Gastroesophageal sphincter (tissue), 4 donors: ENCODE data around the gene NSUN3. TPM values are rescaled to one million over a fixed set of nuclear protein-coding genes. Genes with fewer than 3 reads are reported as not detected.

ENCODE experiments used
- ATAC-seq: fragments of 150-250 bp; one replicate; pipeline ENCODE4 v1.9.1; 2016; ENCODE audit warnings: mild to moderate bottlenecking, moderate library complexity
- H3K27ac ChIP-seq, 4 donors: fragments of 200-600 bp; sonication (generic) in 3 of 4; 1 replicate in 3 of 4; 2 replicates in 1 of 4; pipeline ENCODE4 v1.5.1; 2016 to 2019
- H3K27me3 ChIP-seq: fragments of 200-600 bp; sonication (generic); one replicate; pipeline ENCODE4 v1.5.1; 2019
- H3K36me3 ChIP-seq, 2 donors: fragments of 200-600 bp; sonication (generic); one replicate each; pipeline ENCODE4 v1.5.1; 2019; ENCODE audit warnings: control low read depth in 1 of 2
- H3K4me1 ChIP-seq, 3 donors: fragments of 200-600 bp; sonication (generic); 1 replicate in 2 of 3; 2 replicates in 1 of 3; pipeline ENCODE4 v1.5.1; 2016 to 2019; ENCODE audit warnings: control low read depth in 2 of 3
- H3K4me3 ChIP-seq, 2 donors: fragments of 200-600 bp; sonication (generic); one replicate each; pipeline ENCODE4 v1.5.1; 2019; ENCODE audit warnings: mild to moderate bottlenecking in 1 of 2, moderate library complexity in 1 of 2
- H3K9me3 ChIP-seq, 3 donors: fragments of 200-600 bp; sonication (generic); one replicate each; pipeline ENCODE4 v1.5.1; 2017 to 2019; ENCODE audit warnings: control low read depth in 2 of 3
- EP300 ChIP-seq: sonication (generic); formaldehyde crosslinking; IDR thresholded peaks from one replicate; pipeline ENCODE4 v1.6.1; 2017; ENCODE audit warnings: antibody characterized with exemption, mild to moderate bottlenecking
- POLR2A ChIP-seq, 2 donors: fragments of 450-650 bp; IDR thresholded peaks; one replicate each; pipeline ENCODE4 v1.6.1; 2017; ENCODE audit warnings: antibody characterized with exemption in 2 of 2, mild to moderate bottlenecking in 2 of 2, moderate library complexity in 1 of 2
- POLR2AphosphoS5 ChIP-seq: sonication (generic); formaldehyde crosslinking; IDR thresholded peaks from one replicate; pipeline ENCODE4 v1.6.1; 2017; ENCODE audit warnings: antibody characterized with exemption
- WGBS, 2 donors: methylation state at CpG; one replicate each; pipeline ENCODE4 v1.1.5; 2018; ENCODE audit warnings: low coverage in 1 of 2; 5-methylcytosine and 5-hydroxymethylcytosine counted together
- total RNA-seq, 4 donors: library from RNA; depleted of rRNA; stranded (reverse); fragments of >200 nt; gene quantifications; one replicate each; pipeline ENCODE4 v1.1.0, GENCODE V29; 2016
- TF ChIP-seq, protein P1 (sequence below), 4 experiments: fragments of 200-600 bp in 2 of 4; fragments of 450-650 bp in 2 of 4; sonication (generic) in 1 of 4; IDR thresholded peaks; one replicate each; pipeline ENCODE4 v1.5.1; 2017 to 2019; ENCODE audit warnings: antibody characterized with exemption in 4 of 4, mild to moderate bottlenecking in 2 of 4, moderate library complexity in 2 of 4

The NSUN3 gene
- total RNA-seq, 4 donors from 2014 or later = 4.7 to 12.8 (median 9.2) TPM

DNA sequence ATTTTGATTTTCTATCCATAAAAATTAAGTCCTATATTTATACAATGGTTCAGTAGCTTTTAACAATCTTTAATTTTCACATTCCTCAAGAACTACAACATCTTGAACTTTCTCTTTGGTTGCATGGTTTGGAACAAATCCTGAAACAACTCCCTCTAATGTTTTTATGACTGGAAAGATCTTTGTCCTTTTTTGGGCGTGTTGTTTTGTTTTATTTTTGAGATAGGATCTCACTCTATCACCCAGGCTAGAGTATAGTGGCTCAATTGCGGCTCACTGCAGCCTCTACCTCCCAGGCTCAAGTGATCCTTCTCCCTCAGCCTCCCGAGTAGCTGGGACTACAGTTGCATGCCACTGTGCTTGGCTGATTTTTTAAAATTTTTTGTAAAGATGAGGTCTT is 38.5 kb upstream of the NSUN3 start:
- Histone ChIP-seq H3K9me3 (no peaks in the 10 kb centered on the region), H3K36me3 (no peaks in the 10 kb centered on the region), H3K4me3 (no peak overlapping the region), H3K27me3 (no peaks in the 10 kb centered on the region), H3K4me1 (peaks cover 0 to 6% (median 0%) of the 10 kb centered on the region in 3 donors), H3K27ac (no peak overlapping the region)
- no peak for ATAC-seq
- WGBS, 2 donors = 84 to 87% methylated on average over 3 of the region's 3 CpGs
- TF ChIP-seq POLR2AphosphoS5 (no peak), EP300 (no peak), POLR2A (IDR thresholded peaks at IDR 0.05) (no peak)
- TF ChIP-seq, protein P1, sequence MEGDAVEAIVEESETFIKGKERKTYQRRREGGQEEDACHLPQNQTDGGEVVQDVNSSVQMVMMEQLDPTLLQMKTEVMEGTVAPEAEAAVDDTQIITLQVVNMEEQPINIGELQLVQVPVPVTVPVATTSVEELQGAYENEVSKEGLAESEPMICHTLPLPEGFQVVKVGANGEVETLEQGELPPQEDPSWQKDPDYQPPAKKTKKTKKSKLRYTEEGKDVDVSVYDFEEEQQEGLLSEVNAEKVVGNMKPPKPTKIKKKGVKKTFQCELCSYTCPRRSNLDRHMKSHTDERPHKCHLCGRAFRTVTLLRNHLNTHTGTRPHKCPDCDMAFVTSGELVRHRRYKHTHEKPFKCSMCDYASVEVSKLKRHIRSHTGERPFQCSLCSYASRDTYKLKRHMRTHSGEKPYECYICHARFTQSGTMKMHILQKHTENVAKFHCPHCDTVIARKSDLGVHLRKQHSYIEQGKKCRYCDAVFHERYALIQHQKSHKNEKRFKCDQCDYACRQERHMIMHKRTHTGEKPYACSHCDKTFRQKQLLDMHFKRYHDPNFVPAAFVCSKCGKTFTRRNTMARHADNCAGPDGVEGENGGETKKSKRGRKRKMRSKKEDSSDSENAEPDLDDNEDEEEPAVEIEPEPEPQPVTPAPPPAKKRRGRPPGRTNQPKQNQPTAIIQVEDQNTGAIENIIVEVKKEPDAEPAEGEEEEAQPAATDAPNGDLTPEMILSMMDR (IDR thresholded peaks at IDR 0.05) = no peak

DNA sequence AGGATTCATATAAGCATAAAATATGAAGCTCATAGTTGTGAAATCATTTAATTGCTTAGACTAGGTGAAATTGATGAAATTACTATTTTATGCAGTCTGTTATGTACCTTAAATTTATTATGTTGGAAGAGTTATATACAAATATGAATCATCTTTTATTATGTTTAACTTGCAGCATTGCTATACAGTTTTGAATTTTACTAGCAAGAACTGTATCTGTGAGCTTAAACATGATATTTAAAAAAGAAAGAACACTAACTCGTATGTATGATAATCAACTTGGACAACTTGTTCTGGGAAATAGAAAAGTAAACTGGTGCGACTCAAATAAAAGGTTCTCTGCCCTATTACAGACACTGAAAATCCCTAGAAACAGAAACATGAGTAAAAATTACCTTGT is 36.2 kb upstream of the NSUN3 start:
- Histone ChIP-seq H3K4me3 (no peak overlapping the region), H3K27ac (no peak overlapping the region), H3K27me3 (no peaks in the 10 kb centered on the region), H3K36me3 (no peaks in the 10 kb centered on the region), H3K4me1 (peaks cover 0 to 6% (median 0%) of the 10 kb centered on the region in 3 donors), H3K9me3 (no peaks in the 10 kb centered on the region)
- 79 to 88% methylated on average over 2 of the region's 2 CpGs for WGBS, 2 donors
- ATAC-seq = no peak
- no peak for TF ChIP-seq POLR2A (IDR thresholded peaks at IDR 0.05)
- TF ChIP-seq, protein P1 (IDR thresholded peaks at IDR 0.05) = no peak
- no peak for TF ChIP-seq POLR2AphosphoS5
- TF ChIP-seq EP300 = no peak

DNA sequence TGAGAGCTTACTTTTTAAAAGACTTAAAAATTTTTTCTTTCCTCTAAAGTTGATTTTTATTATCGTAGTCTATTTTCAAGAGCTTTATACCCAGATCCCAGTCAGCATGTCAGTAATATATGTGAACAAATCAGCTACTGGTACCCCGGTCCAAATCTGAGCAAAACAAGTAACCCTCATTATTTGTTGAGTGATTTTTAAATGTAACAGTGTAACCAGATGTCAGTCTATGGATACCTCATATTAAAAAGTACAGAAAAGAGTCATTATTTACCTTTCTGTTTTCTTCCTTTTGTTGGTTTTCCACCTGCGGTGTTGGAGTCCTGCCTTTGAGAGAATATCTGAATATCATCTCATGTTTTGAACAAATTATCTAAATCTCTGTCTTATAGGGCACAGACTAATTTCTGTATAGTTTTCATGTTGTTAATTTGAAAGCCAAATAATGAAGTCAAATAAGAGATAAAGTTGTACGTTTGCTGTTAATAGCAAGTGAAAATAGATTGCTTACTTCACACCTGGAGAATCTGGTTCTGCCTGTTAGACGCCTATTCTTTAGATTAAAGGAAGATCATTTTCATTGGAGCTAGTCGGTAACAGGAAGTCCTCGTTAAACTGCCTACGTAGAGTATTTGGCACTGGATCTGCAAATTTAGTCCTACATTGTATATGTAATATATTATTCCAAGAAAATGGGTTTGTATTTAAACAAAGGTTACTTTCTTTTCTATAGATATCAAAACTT is 34.6 kb upstream of the NSUN3 start, which contains the start of gene STX19:
STX19 (minus strand) TSS at position 505 of the 745 bp plus-strand sequence. CDS start 13,328 bp downstream, outside the sequence.
- no peaks in the 10 kb centered on the region for H3K9me3 ChIP-seq
- H3K4me1 ChIP-seq = peaks cover 0 to 6% (median 0%) of the 10 kb centered on the region in 3 donors
- TF ChIP-seq POLR2A (IDR thresholded peaks at IDR 0.05) (no peak), EP300 (no peak), POLR2AphosphoS5 (no peak)
- TF ChIP-seq, protein P1 (IDR thresholded peaks at IDR 0.05) = no peak
- WGBS, 2 donors = 69 to 86% methylated on average over 7 to 8 of the region's 8 CpGs
- H3K27ac ChIP-seq = no peak within 1 kb of the TSS
- no peak within 1 kb of the TSS for H3K4me3 ChIP-seq
- no peaks in the 10 kb centered on the region for H3K27me3 ChIP-seq
- no peak for ATAC-seq
- H3K36me3 ChIP-seq = no peaks in the 10 kb centered on the region

DNA sequence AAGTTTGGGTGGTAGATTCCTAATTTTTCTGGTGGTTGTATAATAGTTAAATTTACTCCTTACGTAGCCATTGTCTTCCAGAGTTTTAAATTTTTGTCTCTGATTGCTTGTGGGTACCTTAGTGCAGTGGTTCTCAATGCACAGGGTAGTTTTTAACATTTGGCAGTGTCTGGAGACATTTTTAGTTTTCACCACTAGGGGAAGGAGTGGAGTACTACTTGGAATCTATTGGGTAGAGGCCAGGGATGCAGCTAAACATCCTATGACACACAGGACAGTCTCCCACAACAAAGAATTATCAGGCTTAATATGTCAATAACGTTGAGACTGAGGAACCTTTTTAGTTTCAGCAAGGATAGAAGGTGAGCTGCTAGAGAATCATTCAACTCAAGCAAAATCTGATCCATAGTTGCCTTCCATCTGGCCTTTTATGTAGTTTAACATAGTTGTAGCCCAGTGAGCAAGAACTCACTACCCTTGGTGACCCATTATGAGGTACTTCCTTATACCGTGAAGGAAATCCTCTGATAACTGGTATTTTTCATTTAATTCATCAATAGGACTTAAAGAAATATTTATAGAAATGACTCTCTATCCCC is 25.9 kb upstream of the NSUN3 start:
- H3K4me1 ChIP-seq = no peaks in the 10 kb centered on the region
- H3K4me3 ChIP-seq = no peak overlapping the region
- 72 to 85% methylated on average over 2 to 3 of the region's 3 CpGs for WGBS, 2 donors
- peaks cover 0 to 31% of the 10 kb centered on the region in 2 donors for H3K36me3 ChIP-seq
- TF ChIP-seq EP300 (no peak), POLR2AphosphoS5 (no peak), POLR2A (IDR thresholded peaks at IDR 0.05) (no peak)
- TF ChIP-seq, protein P1 (IDR thresholded peaks at IDR 0.05) = peak; percentile 4 to 44 (median 24)
- no peaks in the 10 kb centered on the region for H3K27me3 ChIP-seq
- no peak overlapping the region for H3K27ac ChIP-seq
- ATAC-seq = no peak
- no peaks in the 10 kb centered on the region for H3K9me3 ChIP-seq
